Measurements from ENCODE around the gene NHLH1.

Gene NHLH1

GRCh38 chr1:160361199-160361598 lies 5.7 kb upstream of the NHLH1 start:
- TF ChIP-seq REST (IDR thresholded peaks at IDR 0.05; ENCODE audit: insufficient replicate concordance, low read depth) (no peak), SPI1 (IDR thresholded peaks at IDR 0.05; ENCODE audit: borderline replicate concordance, low read depth) (no peak), POLR2AphosphoS5 (IDR thresholded peaks at IDR 0.05; ENCODE audit: low read depth) (no peak), GABPA (IDR thresholded peaks at IDR 0.05; ENCODE audit: low read depth) (no peak)
- TF ChIP-seq, protein P1, sequence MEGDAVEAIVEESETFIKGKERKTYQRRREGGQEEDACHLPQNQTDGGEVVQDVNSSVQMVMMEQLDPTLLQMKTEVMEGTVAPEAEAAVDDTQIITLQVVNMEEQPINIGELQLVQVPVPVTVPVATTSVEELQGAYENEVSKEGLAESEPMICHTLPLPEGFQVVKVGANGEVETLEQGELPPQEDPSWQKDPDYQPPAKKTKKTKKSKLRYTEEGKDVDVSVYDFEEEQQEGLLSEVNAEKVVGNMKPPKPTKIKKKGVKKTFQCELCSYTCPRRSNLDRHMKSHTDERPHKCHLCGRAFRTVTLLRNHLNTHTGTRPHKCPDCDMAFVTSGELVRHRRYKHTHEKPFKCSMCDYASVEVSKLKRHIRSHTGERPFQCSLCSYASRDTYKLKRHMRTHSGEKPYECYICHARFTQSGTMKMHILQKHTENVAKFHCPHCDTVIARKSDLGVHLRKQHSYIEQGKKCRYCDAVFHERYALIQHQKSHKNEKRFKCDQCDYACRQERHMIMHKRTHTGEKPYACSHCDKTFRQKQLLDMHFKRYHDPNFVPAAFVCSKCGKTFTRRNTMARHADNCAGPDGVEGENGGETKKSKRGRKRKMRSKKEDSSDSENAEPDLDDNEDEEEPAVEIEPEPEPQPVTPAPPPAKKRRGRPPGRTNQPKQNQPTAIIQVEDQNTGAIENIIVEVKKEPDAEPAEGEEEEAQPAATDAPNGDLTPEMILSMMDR (IDR thresholded peaks at IDR 0.05; ENCODE audit: insufficient read depth, low read length), result no peak
- no peak overlapping the region for H3K27ac ChIP-seq (replicated peaks)
- no peak overlapping the region for H3K4me3 ChIP-seq (replicated peaks; ENCODE audit: insufficient read depth, low read length)
- no peak for DNase-seq (ENCODE audit: low read depth in 1 of 2, low spot score in 1 of 2)
- no peaks in the 10 kb centered on the region for H3K27me3 ChIP-seq (ENCODE audit: insufficient read depth, poor library complexity, severe bottlenecking)

- TF ChIP-seq GABPA (IDR thresholded peaks at IDR 0.05; ENCODE audit: low read depth), result no peak
- TF ChIP-seq, protein P1 (IDR thresholded peaks at IDR 0.05; ENCODE audit: insufficient read depth, low read length), result no peak
- no peak for TF ChIP-seq SPI1 (IDR thresholded peaks at IDR 0.05; ENCODE audit: borderline replicate concordance, low read depth)
- TF ChIP-seq POLR2AphosphoS5 (IDR thresholded peaks at IDR 0.05; ENCODE audit: low read depth), result no peak
- Histone ChIP-seq H3K27ac (replicated peaks) (no peak overlapping the region), H3K4me3 (replicated peaks; ENCODE audit: insufficient read depth, low read length) (no peak overlapping the region), H3K27me3 (ENCODE audit: insufficient read depth, poor library complexity, severe bottlenecking) (no peaks in the 10 kb centered on the region)
- DNase-seq (ENCODE audit: low read depth in 1 of 2, low spot score in 1 of 2), result no peak
These were observed 5.1 kb upstream of the NHLH1 start for GRCh38 chr1:160361814-160362167.

DNA sequence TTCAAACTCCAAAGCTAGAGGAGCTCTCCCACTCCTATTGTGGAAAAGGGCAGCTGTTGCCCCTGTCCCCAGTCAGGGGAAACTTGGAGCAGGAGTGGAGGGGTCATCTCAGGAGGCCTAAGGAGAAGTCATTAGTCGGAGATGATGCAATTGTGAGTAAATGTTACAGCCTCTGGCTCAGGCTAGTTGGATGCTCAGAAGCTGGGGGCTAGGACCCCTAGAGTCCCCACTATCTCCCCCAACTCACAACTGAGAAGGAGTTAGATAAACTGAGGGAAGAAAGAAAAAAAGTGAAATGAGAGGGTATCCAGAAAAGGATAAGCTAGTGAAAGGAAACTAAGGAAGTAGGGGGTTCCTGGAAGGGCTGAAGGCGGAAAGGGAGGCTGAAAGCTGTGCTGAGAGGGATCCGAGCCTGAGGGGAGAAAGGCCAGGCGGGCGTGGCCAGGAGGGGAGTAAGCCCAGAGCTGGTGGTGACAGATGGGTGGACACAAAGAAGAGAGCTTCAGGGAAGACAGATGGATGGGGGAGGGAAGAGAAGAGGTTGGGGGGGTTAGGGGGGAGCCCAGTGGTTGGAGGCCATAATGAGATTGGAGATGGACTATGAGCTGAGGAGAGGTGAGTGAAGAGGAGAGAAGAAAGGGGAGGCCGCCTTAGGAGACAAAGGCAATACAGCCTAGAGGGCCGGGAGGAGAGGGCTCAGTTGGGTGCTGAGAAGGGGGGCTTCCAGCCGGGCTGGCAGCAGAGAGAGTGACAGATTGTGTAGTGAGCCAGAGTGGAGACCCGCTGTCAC lies 4.5 kb upstream of the NHLH1 start:
- DNase-seq (ENCODE audit: low read depth in 1 of 2, low spot score in 1 of 2), result no peak
- no peak overlapping the region for H3K27ac ChIP-seq (replicated peaks)

More for the DNA sequence above, 4.5 kb upstream of the NHLH1 start:
- TF ChIP-seq SPI1 (IDR thresholded peaks at IDR 0.05; ENCODE audit: borderline replicate concordance, low read depth) (no peak), REST (IDR thresholded peaks at IDR 0.05; ENCODE audit: insufficient replicate concordance, low read depth) (no peak)
- TF ChIP-seq, protein P1 (IDR thresholded peaks at IDR 0.05; ENCODE audit: insufficient read depth, low read length), result no peak
- no peak overlapping the region for H3K4me3 ChIP-seq (replicated peaks; ENCODE audit: insufficient read depth, low read length)
- H3K27me3 ChIP-seq (ENCODE audit: insufficient read depth, poor library complexity, severe bottlenecking), result no peaks in the 10 kb centered on the region

Measured in HL-60 (cell line).